Body of pancreas (tissue), 4 donors: ENCODE measurements around the gene FHL5.

Experiments used
- POLR2A ChIP-seq, 3 donors: fragments of 450-650 bp; IDR thresholded peaks; one replicate each; pipeline ENCODE4 v1.6.1; 2016; ENCODE audit warnings: antibody characterized with exemption in 3 of 3, mild to moderate bottlenecking in 2 of 3
- TF ChIP-seq, protein P1 (sequence below), 7 experiments: fragments of 450-650 bp in 4 of 7; fragments of 200-600 bp in 3 of 7; sonication (generic) in 3 of 7; IDR thresholded peaks; one replicate each; pipeline ENCODE4 v1.5.1; 2016 to 2019; ENCODE audit warnings: antibody characterized with exemption in 7 of 7

DNA sequence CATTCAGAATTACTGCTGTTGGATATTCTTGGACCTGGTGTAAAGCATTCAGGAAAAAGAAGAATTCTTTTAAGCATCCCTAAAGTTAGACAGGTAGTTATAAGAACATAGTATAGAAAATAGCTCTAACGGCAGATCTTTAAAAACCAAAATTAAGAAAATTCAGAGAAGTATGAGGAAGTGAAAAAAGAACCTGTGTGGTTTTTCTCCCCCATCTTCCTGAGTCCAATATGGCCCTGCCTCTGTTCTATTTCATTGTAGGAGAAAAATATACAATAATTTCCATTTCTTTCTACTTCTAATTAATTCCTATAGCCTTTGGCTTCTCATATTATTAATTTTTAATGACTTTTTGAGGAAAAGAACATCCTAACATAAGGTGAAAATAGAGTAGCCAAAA is 47.1 kb downstream of the FHL5 start:
- TF ChIP-seq, protein P1, sequence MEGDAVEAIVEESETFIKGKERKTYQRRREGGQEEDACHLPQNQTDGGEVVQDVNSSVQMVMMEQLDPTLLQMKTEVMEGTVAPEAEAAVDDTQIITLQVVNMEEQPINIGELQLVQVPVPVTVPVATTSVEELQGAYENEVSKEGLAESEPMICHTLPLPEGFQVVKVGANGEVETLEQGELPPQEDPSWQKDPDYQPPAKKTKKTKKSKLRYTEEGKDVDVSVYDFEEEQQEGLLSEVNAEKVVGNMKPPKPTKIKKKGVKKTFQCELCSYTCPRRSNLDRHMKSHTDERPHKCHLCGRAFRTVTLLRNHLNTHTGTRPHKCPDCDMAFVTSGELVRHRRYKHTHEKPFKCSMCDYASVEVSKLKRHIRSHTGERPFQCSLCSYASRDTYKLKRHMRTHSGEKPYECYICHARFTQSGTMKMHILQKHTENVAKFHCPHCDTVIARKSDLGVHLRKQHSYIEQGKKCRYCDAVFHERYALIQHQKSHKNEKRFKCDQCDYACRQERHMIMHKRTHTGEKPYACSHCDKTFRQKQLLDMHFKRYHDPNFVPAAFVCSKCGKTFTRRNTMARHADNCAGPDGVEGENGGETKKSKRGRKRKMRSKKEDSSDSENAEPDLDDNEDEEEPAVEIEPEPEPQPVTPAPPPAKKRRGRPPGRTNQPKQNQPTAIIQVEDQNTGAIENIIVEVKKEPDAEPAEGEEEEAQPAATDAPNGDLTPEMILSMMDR (IDR thresholded peaks at IDR 0.05) = no peak
- no peak for TF ChIP-seq POLR2A (IDR thresholded peaks at IDR 0.05)
